Stimulated activated CD8-positive, alpha-beta memory T cell treated with anti-CD3 and anti-CD28 coated beads, Interleukin-7, amount 100 ng/mL, for 48 hours (primary cell): Measurements from ENCODE around the gene MAD2L2.

ENCODE experiments used
- DNase-seq, 2 donors: peaks; one replicate each; pipeline ENCODE4 v3.0.0-alpha.2; 2020; ENCODE audit warnings: low read depth in 1 of 2; ENCODE audit errors: extremely low read depth in 1 of 2

MAD2L2 gene

DNA sequence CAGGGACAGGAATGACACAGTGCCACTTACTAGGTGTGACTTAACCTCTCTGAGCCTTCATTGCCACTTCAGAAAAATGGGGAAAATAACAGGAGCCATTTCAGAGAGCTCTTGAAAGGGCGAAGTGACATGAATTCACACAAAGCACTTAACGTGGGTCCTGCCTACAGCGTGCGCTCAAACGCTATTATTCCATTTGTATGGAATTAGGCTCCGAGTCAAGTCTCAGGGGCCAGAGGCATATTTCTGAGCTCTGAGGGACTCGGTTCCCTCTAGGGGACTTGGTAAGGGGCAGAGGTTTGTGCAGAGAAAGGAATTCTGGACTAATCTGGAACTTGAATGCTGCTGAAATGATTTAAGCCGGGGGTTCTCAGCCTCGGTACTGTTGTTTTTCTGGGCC is 24.6 kb upstream of the MAD2L2 start:
- no peak for DNase-seq

DNA sequence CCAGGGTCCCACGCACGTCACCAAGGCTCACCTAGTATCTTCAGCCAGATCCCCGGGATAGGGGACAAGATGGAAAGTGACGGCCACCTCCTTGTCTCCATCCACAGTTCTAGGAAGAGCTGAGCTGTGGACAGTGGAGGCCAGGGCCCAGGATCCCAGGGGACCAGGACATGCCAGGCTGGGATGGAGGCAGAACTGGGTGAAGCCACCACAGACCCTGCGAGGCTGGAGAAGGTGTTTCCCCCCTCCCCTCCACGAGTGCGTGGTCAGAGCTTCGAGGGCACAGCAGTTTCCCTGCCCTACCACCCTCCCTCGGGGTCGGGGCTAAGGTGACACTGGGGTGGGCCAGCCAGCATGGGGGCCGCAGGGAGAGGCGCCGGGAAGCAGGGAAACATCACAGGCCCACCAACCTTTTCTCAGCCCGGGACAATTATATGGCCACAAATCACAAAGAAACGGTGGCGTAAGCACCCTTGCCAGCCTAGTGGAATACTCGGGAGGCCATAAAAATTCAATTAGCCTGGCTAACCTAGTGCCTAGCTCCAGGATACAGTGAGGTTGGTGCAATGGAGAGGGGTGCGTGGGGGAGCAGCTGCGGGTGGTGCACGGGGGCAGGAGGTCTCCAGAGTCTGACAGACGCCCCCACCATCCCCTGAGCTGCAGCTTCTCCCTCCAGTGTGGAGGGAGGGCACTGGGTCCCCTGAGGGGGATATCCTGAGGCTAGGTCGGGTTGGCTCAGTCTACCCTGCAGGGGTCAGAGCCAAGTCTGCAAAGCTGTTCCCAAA is 23.9 kb upstream of the MAD2L2 start:
- no peak for DNase-seq

DNA sequence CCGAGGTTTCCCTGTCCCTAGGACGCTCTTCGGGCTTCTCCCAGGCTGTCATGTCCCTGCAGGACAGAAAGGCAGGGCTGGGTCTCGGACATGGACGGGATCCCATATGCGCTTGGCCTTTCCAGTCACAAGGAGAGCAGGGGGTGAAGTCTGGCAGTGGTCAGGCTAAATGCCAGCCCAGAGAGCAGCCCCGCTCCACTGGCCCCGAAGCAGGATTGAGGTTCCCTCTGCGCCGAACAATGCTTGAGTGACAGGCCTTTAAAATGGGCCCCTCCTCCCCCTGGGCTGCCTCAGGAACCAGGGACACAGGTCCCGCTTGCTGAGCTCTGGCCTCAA is 23.2 kb upstream of the MAD2L2 start:
- no peak for DNase-seq

DNA sequence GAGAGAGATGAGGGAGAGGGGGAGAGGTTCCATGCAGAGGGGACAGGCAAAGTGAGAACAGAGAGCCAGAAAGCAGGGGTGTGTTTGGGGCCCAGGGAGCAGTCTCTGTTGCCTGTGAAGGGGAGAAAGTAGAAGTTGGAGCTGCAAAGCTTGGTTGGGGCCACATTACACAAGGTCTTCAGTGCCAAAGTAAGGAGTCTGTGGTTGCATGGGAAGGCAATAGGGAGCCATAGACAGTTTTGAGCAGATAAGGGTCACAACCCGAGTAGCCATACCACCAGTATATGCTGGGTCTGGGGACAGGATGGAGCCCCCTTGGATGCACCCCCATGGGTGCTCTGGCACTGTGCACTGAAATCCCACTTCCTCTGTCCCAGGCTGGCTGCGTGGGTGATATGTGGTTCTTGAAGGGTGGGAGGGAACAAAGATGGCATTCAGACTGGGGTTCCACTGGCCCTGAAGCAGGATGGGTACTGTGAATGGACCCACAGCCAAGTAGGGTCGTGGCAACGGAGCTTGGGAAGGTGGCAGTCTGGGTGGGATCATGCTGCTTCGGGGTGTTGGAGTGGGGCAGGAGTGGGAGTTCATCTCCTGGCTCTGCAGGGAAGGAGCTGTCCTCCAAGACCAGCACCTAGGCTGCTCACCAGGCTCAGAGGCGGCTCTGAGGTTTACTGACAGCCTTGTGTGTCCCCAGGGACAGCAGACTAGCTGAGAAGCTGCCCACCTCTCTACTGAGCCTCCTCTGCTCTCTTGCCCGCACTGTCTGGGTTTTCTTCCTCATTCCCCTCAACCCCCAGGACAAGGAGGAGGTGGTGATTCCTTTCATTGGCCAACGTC is 22.6 kb upstream of the MAD2L2 start:
- no peak for DNase-seq

DNA sequence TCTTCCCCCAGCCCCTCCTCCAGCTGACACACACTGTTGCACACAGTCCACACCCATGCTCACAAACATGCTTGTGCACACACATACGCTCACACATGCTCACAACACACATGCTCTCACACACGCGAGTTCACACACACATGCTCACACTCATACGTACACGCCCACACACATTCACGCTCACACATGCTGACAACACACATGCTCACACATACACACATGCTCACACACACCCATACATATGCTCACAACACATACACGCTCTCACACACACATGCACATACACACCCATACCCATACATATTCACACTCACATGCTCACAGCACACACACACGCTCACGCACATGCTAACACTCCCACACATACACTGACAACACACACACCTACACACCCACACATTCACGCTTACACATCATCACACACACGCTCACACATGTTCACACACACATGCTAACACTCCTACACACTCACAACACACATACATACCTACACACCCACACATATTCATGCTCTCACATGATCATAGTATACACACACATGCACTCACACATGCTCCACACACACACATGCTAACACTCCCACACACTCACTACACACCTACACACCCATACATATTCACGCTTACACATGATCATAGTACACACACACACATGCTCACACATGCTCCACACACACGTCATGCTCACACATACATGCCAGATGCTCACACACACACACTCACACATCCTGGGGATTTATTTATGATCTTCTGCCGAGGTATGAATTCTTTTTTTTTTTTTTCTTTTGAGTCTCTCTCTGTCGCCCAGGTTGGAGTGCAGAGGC is 21.2 kb upstream of the MAD2L2 start:
- DNase-seq: no peak

DNA sequence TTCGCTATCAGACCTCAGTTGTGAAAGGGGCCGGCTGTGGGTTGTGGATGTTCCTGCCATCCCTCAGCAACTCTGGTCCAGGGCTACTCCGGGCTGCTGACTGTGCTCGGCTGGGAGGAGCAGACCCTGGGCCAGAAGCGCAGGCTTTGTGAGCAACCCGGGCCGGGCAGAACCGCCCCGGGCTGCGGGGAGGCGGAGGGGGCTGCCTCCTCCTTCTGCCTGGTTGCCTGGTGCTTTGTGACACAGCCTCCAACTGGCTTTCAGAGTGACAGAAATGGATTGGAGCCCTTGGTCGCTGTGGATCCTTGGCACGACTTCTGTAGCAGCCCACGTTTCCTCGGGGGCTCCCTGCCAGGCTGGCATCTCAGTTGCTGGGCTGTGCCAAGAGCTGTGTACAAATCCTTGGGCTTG is 20.6 kb upstream of the MAD2L2 start:
- no peak for DNase-seq

DNA sequence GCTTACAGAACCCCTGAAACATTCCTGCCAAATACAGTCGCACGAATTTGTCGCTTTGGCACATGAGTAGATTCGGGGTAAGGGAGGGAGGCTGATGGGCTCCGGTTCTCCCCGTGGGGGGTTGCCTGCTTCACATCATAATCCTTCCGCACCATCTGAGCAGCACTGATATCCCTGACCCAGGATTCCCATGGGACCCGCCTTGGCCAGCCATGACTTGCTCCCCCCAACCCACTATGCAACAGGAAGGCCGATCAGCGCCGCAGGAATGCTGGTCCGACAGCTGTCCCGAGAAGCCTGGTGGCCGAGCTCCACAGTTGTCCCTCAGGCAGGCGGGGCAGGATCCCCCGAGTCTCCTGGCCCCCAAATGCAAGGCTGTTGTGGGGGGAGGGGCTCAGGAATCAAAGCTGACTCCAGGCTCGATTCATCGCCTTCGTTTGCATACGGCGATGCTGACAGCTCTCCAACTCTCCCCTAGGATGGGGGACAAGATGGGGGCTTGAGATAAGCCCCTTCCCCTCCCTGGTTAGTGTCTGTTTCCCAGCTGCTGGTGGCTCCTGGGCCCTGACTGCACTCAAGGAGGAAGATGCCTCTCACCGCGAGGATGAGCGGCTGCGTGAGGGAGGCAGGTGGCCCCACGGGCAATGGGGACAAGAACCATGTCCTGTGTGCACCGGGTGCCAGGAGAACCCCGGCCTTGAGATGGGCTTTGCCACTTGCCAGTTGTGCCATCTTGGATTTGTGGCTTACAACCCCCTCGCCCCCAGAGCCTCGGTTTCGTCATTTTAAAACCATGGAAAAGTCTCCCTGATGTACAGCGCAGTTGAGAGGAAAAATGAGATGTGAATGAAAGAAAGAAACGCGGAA is 19.9 kb upstream of the MAD2L2 start:
- DNase-seq: no peak

DNA sequence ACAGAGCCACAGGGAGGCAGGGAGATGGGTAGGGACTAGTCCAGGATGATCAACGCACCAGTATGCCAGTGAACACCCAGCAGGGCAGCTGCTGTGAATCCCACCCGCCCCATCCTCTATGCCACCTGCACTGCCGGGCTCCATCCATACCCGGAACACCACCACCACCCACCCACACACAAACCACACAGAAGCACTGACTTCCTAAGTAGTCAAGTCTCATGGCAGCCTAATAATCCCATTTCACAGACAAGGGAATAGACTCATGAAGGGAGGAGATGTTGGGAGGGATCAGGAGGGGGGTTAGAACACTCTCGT is 16.9 kb upstream of the MAD2L2 start:
- DNase-seq: no peak

DNA sequence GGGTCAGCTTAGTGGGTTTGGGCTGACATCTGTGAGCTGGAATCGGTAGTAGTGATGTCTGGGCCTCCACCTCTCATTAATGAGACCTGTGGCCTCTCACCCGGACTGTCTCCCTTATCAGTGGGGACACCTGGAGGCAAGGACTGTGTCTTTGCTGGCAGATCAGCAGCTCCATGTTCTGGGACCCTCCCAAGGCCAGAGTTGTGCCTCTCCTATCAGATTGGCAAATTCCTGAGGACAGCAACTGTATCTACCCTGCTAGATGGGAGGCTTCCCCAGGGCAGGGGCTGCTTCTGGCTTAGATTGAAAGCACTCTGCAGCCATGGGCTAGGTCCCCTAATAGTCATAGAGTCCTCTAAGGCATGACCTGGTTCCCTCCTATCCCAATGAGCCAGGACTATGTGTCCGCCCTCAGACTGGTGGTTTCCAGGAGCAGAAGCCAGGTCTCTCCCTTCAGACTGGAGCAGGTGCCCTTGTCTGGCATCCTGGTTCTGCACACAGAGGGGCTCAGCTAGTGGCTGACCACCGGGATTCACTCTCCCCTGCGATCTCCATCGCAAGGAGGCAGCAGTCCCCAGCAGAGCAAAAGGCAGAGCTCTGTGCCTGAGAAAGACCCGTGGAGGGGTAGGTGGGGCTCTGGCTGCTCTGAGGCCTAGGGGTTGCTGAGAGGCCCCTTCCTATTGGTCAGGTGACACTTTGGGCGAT is 16.4 kb upstream of the MAD2L2 start:
- DNase-seq: no peak

DNA sequence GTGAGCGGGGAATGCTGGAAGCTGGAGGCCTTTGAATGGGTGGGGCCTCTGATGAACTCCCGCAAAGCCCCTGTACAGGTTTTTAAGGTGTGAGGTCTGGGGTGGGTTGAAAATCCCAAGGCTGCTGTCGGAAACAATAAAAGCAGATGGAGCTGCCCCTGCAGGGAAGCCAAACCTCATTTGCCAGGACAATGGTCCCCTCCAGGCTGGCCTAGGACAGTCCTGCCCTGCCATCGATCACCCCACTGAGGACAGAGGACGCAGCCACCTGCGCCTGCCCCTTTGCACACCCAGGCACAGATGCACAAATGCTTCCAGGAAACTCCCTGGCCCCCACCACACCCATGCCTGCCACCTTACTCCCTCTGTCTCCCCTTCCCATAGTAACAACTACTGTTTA is 14.9 kb upstream of the MAD2L2 start:
- DNase-seq: no peak

DNA sequence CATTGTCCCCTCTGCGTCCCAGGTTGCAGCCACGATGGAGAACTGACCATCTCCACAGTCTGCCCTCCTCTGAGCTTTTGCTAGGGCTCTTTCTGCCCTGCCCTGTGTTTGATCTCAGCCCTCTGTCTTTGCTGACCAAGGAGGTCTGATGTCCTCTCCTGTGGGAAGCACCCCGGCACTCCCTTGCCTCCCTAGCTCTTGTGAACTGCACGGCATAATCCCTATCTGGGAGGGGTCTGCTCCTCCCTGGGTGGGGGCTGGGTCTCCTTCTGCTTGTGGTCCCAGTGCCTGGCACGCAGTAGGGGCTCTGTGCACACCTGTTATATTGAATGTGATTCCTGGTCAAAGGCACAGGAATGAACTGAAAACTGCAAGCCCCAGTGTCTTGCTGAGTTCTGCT is 13.0 kb upstream of the MAD2L2 start:
- DNase-seq: no peak

DNA sequence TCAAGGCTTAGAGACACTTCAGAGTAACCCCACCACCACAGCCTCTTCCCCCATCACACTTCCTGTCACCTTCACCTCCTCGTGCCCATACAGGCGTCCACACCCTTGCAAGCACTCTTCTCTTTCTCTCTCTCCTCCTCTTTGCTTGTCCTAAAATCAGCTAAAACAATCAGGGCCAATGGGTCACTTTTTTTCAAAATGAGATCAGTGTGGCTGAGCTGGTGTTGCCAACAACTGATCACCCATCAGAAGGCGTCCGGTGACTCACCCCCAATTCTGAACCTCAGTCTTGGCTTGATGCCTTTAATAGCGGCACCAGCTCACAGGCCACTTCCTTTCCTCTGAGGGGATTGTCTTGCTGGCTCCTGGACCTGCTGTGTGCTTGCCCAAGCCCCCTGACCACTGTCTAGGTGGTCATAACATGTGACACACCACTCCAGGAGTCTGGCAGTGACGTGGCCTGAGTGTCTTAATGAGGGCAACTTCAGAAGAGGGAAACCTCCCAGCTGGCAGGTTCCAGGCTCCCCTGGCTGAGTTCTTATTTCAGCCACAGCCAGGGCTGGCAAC is 12.2 kb upstream of the MAD2L2 start:
- DNase-seq: peak; percentile 25 to 47

DNA sequence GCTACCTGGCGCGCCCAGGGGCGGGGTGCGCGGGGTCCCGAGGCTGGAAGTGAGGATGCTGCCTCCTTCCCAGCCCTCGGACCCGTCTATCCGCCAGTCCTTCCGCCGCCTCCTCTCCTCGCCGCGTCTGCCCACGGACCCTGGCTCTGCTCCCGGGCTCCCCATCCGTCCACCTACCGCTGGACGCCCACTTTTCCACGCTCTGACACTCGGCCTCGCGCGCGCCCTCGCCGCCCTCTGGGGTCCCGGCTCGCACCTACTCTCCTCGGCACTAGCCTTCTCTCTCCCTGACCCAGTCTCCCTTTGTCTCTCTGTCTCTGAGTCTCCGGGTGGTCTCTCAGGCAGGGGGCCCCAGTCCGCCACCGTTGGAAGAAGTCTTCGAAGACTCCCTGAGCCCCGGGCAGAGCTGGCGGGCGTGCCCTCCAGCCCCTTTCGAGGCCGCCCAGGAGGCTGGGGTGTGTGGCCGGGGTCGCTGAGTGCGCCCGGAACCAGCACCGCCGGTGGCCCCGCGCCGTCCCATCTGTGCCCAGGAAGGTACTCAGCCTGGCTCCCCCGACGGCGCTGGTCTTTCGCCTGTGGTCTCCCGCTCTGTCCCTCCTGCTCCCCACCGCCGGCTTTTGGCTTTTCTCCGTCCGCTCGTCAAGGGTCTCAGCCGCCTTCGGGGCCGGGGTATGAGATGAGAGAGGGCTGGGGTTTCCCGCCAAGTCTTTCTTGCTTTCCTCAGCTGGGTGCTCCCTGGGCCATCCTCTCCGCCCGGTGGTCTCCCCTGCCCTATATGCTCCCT is 11.2 kb upstream of the MAD2L2 start:
- DNase-seq: no peak

DNA sequence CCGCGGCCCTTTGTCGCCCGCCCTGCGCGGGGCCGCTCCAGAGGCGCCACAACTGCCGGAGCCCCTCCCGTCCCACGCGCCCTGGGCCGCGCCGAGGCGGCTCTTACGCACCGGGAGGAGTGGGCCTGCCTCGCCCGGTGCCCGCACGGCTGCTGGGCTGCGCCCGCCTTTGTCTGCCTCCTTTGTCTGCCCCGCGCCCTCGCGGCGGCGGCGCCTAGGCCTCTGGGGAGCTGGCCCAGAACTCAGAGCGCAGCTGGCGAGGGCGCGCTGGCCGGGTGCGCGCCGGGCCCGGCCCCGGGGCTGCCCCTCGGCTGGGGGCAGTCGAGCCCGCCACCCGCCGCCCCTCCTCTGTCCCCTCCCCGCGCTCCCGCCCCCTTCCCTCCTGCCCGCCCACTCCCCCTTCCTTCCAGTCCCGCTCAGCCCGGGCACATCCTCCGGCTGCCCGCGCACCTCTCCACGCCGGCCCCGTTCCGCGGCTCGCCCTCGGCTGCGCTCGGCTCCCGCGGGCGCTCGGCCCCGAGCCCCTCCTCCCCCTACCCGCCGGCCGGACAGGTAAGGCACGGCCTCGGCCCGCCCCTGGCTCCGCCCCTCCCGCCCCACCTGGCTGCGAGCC is 10.5 kb upstream of the MAD2L2 start, which contains the start of gene DRAXIN:
Gene DRAXIN (plus strand): TSS at position 409 of the 613 bp plus-strand sequence. CDS start 14,549 bp downstream, outside the sequence.
- DNase-seq: no peak

DNA sequence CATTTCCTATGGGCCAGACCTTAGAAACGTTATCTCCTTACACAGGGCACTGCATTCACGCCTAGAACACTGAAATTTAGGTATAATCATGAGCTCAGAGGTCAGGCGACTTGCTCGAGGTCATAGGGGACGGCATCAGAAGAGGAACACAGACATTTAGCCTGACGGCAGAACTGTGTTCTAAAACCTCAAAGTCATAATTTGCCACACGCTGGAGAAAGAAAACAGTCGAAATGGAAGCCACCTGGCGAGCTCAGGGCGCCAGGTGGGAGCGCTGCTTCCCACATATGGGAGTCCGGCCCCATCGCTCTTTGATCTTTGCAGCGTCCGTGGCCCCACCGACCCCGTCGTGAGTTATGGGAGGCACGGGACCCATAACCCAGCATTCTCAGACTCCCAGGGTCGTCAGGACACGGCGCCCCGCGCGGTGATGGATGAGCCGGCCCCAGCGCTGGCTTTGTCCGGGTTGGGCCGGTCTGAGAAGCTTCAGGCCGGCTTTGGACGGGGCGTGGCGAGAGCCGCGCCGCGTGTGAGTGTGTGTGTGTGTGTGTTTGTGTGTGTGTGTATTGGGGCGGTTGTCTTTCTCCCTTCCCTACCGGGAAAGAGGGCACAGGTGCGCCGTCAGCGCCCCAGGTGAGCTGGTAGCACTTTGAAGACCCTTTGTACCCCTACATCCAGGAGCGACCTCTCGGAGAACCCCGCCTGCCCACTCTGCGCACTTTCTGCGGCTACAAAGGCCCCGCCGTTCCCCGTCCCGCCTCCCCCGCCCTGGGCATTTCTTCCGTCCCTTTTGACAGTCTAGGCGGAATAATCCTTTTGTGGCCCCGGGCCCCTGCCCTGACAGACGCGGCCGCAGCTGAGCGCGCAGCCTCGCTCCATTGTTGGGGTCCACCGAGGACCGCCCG is 9.7 kb upstream of the MAD2L2 start:
- DNase-seq: no peak

DNA sequence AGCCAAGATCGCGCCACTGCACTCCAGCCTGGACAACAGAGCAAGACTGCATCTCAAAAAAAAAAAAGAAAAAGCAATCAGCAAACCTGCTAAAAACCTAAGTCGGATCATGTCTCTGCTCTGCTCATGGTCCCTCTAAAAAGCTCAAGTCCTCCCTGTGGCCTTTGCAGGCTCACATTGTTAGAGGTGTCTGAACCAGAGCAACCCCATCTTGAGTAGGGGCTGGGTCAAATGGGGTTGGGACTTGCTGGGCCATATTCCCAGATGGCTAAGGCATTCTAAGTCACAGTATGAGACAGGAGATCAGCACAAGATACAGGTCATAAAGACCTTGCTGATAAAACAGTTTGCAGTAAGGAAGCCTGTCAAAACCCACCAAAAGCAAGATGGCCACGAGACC is 7.6 kb upstream of the MAD2L2 start:
- DNase-seq: no peak

DNA sequence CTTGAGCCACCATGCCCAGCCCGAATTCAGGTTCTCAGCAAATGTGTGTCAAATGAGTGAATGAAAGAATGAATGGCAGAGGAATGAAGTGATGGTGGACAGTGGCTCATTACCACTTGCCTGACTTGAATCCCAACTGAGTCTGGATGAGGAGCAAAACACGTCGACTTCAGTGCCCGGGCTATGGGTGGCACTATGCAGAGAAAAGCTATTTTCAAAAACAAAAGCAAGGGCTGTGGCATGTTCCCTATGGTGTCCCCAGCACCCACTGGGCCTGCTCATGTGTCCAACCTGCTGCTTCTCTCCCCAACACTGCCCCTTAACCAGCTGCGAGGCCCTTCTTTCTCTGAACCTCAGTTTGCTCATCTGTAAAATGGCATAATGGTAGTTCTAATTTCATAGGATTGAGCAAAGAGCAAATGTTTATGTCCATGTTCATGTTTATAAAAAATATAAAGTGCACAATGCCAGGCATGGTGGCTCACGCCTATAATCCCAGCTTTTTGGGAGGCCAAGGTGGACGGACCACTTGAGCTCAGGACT is 4.3 kb upstream of the MAD2L2 start:
- DNase-seq: no peak
